ENCODE results near the gene GAB1.

Gene GAB1

DNA sequence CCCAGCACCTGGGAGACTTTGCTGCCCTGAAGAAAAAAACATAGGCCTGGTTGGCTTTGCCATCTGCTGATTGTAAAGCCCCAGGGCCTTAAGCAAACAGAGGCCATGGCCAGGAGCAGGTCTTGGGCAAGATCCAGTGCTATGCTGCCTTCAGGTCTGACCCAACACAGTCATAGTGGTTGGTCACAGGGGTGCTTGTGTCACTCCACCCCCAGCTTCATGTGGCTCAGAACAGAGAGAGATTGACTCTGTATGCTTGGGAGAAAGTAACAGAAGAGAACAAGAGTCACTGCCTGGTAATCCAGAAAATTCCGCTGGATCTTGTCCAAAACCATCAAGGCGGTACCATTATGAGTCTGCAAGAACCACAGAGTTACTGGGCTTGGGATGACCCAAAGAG lies 152.4 kb downstream of the GAB1 start:
- DNase-seq (ENCODE audit: low read depth in 2 of 2): no peak

- DNase-seq (ENCODE audit: low read depth in 2 of 2): no peak
Measured at GRCh38 chr4:143498021-143498420, 161.3 kb downstream of the GAB1 start.

GRCh38 chr4:143502231-143502630 lies 165.6 kb downstream of the GAB1 start:
- no peak for DNase-seq (ENCODE audit: low read depth in 2 of 2)

DNA sequence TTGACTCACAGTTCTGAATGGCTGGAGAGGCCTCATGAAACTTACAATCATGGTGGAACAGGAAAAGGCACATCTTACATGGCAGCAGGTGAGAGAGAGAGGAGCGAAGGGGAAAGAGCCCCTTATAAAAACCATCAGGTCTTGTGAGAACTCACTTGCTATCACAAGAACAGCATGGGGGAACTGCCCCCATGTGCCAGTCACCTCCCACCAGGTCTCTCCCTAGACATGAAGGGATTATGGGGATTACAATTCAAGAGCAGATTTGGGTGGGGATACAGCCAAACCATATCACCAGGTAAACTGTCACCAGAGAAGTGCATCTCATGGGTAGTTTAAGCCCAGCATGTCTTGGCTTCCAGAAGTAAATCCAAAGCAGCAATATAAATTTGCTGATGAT lies 169.4 kb downstream of the GAB1 start:
- no peak for DNase-seq (ENCODE audit: low read depth in 2 of 2)

GRCh38 chr4:143511906-143512305 lies 175.2 kb downstream of the GAB1 start:
- no peak for DNase-seq (ENCODE audit: low read depth in 2 of 2)

DNA sequence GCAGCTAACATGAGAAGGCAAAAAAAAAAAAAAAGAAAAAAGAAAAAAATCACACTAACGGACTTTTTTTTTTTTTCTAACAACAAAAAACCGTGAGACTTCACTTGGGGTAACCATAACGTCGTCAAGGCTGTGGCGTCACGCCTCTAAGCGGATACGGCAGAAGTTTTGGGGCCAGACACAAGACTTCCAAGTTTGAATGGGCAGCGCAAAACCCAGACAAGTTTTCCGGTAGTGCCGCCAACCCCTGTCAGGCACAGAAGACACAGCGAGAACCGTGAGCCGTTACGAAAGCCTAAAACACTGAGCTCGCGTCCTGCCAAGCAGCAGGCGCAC lies 176.3 kb downstream of the GAB1 start:
- no peak for DNase-seq (ENCODE audit: low read depth in 2 of 2)

GRCh38 chr4:143513314-143514168 lies 176.9 kb downstream of the GAB1 start, which contains the start of gene SMARCA5:
SMARCA5 (plus strand) TSS chr4:143513702; CDS start chr4:143513925, 223 bp downstream.
- DNase-seq (ENCODE audit: low read depth in 2 of 2): peak; percentile 87 to 90

GRCh38 chr4:143514169-143514495 lies 177.5 kb downstream of the GAB1 start:
- DNase-seq (ENCODE audit: low read depth in 2 of 2): no peak

DNA sequence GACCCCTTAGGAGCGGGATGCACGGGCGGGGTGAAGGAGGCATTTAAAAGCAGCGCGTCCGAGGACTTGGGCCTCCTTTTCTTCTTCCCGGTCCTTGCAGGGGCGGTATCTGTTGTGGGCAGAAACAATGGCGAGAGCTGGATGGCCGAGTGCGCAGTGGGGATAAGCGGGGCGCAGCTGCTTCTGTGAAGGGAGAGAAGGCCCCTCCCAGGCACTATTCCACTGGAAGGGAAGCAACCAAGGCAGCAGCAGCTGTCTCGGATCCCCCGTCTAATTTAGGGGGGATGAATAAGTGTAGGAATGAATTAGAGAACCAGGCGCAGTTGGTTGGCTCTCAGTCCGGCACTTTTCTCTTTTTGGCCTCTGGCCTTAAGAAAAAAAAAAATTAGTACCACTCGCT lies 177.8 kb downstream of the GAB1 start:
- DNase-seq (ENCODE audit: low read depth in 2 of 2): no peak

DNA sequence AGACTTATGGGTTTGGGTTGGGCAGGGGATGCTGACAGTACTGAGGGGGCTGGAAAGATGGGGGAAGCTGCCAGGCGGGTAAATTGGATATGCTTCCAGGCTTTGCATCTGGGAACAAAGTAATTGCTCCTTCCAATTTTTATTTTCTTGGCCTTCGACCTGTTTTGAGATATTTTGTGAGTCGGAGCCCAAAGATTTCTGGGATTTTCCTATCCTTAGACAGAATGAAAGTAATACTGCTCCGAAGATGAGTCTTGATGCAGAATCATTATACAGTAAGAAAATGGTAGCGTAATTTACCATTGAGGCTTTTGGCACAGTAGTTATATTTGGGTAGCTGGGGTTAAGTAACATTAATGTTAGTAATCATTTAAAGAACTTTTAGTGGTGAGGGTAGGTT lies 178.2 kb downstream of the GAB1 start:
- no peak for DNase-seq (ENCODE audit: low read depth in 2 of 2)

DNA sequence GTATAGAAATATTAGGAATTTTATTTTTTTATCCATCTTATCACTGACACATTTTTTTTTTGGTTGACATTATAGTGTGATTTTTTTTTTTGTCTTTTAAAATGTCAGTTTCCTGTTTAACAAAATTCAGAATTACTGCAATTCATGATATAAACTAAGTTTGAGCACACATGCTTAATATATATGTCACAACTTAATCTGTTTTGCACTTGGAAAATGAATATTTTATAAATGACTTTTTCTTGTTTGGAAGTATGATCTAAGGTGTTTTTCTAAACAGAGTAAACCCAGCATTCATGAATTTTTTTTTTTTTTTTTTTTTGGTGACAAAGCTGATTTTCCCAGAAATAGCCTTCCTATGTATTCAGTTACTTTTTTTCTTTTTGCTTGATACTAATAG lies 179.2 kb downstream of the GAB1 start:
- no peak for DNase-seq (ENCODE audit: low read depth in 2 of 2)

DNA sequence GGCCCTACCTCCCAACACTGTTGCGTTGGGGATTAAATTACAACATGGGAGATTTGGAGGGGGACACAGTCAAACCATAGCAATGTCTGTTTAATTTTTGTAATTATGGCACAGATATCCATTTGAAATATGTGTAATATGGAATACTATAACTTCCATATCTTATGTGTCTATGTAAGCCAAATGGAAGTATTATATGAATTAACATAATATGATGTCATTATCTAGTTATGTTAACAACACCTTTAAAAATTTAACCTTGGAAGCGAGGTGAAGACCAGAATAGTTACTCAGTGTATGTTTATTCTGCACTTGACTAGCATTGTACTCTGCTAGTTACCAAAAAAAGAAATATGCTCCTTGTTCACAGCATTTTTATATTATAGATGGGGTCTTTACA lies 181.1 kb downstream of the GAB1 start:
- DNase-seq (ENCODE audit: low read depth in 2 of 2): no peak

Measured in stimulated activated CD4-positive, alpha-beta T cell treated with anti-CD3 and anti-CD28 coated beads, Interleukin-1b, Interleukin-23, amount 100 ng/mL, for 1 hour (primary cell).